HL-60 (cell line): ENCODE data around the gene KDM3B.

Experiments used
- CTCF ChIP-seq: IDR thresholded peaks from one replicate; pipeline ENCODE4 v1.5.1; 2011; ENCODE audit warnings: low read length, control low read depth, inconsistent platforms; ENCODE audit not compliant: insufficient read depth
- POLR2AphosphoS5 ChIP-seq: IDR thresholded peaks from 2 replicates; pipeline ENCODE4 v1.6.1; 2012; ENCODE audit warnings: low read depth

- TF ChIP-seq POLR2AphosphoS5 (no peak), CTCF (no peak)
These were observed 20.8 kb upstream of the KDM3B start, which contains the start of gene CDC25C for GRCh38 chr5:138331449-138332368.
